Kidney glomerular epithelial cell (primary cell): ENCODE measurements around the gene PES1.
"Not testable (repeated sequence)": the region's sequence is repeated elsewhere in the genome, so short reads cannot be mapped to it uniquely, and the experiment has no call there.

Source experiments
- DNase-seq: peaks from one replicate; lab custom pipeline; 2025; lab: John Stamatoyannopoulos, UW

Gene PES1

DNA sequence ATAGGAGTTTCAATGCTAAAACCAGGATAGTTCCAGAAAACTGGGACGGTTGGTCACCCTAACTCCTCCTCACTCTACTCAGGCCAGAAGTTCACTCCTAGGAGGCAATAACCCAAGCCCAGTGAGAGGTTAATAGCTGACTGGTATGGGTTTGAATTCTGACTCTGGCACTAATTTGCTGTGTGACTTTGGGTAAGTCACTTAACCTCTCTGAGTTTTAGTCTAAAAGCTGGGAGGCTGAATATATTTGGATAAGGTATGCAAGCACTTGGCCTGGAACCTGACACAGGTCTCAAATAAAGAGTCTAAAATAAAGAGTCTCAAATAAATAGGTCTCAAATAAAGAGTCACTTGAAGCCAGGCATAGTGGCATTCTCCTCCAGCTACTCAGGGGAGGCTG, 39.0 kb downstream of the PES1 start:
- no peak for DNase-seq

DNA sequence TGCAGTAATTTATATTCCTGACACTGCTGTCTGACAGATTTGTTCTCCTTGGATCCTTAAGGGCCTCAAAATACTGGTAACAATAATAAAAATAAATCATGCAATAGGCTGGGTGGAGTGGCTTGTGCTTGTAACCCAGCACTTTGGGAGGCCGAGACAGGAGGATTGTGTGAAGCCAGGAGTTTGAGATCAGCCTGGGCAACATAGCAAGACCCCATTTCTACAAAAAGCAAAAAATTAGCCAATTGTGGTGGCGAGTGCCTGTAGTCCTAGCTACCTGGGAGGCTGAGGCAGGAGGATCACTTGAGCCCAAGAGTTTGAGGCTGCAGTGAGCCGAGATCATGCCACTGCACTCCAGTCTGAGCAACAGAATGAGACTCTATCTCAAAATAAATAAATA, 39.9 kb downstream of the PES1 start:
- DNase-seq = not testable (repeated sequence)

DNA sequence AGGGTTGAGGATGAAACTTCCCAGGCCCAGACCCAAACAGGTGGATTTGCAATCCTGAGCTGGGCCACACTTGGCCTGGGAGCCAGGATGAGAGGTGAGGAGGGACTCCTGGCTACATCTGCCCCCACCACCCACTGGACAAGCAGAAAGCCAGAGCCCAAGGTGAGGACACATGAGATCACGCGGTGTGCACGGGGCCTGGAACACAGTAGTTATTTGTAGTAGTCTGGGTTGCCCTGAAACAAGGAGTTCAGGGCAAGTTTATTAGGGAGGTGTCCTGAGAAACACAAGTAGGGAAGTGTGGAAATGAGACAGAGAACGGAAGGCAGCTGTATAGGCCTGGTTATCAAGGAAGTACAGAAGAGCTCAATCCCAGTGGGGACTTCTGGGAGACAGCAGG, 44.5 kb downstream of the PES1 start:
- DNase-seq = no peak

DNA sequence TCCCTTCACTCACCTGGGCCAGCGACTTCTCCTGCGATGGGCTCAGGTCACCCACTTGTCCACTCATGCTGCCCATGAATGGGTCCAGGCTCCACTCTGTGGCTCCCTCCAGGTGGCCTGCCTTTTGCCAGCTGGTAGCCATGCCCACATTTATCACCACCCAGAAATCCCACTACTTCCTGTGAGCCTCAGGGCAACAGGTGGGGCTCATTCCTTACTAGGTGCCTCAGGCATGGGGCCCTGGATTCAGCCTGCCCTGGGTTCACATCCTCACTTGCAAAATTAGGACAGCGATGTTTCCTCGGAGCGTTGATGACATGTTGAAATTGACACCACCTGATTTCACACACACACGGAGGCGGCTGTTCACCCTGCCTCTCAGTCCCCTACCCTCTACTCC, 45.1 kb downstream of the PES1 start, which contains the start of gene SEC14L6:
SEC14L6 (minus strand) TSS at position 126 of the 400 bp plus-strand sequence; CDS start at position 67, 59 bp downstream.
- DNase-seq = no peak

DNA sequence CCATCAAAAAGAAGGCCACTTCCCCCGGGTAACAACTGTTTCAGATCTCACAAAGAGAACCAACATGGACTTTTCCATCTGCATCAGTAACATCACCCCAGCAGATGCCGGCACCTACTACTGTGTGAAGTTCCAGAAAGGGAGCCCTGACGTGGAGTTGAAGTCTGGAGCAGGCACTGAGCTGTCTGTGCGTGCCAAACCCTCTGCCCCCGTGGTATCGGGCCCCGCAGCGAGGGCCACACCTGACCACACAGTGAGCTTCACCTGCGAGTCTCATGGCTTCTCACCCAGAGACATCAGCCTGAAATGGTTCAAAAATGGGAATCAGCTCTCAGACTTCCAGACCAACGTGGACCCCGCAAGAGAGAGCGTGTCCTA, 48.9 kb downstream of the PES1 start:
- DNase-seq = no peak

DNA sequence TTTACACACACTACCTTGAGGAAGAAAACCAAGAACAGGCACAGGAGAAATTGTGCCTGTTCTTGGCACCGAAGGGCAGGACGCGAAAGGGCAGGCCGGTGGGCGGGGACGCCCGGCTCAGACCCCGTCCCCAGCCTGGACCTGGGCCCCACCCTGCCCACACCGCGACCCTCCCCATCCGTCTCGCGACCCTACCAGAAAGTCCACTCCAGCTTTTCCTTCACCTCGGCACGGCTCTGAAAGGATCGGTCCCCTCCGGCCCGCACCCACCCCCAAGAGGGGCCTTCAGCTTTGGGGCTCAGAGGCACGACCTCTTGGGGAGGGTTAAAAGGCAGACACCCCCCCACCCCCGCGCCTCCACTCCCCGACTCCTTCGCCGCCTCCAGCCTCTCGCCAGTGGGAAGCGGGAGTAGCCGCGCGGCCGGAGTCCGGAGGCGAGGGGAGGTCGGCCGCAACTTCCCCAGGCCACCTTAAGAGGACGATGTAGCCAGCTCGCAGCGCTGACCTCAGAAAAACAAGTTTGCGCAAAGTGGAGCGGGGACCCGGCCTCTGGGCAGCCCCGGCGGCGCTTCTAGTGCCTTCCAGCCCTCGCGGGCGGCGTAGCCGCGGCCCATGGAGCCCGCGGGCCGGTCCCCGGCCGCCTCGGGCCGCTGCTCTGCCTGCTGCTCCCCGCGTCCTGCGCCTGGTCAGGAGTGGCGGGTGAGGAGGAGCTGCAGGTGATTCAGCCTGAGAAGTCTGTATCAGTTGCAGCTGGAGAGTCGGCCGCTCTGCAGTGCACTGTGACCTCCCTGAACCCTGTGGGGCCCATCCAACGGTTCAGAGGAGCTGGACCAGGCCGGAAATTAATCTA, 49.5 kb downstream of the PES1 start:
- peak; percentile 21 for DNase-seq

DNA sequence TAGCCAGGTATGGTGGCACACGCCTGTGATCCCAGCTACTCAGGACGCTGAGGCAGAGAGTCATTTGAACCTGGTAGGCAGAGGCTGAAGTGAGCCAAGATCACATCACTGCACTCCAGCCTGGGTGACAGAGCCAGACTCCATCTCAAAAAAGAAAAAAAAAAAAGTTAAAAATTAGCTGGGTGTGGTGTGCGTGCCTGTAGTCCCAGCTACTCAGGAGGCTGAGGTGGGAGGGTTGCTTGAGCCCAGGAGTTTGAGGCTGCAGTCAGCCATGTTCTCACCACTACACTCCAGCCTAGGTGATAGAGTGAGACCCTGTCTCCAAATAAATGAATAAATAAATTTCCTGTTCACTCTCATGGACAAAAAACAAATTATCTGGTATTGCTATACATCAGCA, 50.2 kb downstream of the PES1 start:
- not testable (repeated sequence) for DNase-seq

DNA sequence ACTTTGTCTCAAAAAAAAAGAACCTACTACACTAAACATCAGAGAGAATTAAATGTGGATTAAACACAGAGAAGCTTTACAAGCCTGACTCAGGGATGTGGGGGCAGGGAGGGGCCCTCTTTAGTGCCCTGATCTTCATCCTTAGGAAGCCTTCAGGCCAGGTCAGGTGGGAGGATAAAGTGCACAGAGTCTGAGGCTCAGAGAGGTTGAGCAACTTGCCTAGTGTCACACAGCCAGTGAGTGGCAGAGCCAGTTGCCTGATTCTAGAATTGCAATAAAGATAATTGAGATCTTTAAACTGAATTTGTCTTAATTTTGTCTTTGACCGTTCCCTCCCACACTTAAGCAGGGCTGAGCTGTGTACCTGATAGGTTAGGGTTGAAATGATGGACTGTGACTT, 52.3 kb downstream of the PES1 start:
- DNase-seq = no peak

DNA sequence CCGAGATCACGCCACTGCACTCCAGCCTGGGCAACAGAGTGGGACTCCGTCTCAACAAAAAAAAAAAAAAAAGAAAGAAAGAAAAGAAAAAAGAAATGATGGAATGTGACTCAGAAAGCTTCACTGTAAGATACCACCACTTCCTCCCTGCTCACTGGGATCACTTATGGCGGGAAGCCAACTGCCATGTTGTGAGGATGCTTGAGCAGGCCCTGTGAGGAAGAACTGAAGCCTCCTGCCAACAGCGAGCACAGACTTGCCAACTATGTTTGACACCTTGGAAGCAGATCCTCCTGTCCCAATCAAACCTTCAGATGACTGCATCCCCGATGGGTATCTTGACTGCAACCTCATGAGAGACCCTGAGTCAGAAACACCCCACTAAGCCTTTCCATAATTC, 53.4 kb downstream of the PES1 start:
- no peak for DNase-seq

DNA sequence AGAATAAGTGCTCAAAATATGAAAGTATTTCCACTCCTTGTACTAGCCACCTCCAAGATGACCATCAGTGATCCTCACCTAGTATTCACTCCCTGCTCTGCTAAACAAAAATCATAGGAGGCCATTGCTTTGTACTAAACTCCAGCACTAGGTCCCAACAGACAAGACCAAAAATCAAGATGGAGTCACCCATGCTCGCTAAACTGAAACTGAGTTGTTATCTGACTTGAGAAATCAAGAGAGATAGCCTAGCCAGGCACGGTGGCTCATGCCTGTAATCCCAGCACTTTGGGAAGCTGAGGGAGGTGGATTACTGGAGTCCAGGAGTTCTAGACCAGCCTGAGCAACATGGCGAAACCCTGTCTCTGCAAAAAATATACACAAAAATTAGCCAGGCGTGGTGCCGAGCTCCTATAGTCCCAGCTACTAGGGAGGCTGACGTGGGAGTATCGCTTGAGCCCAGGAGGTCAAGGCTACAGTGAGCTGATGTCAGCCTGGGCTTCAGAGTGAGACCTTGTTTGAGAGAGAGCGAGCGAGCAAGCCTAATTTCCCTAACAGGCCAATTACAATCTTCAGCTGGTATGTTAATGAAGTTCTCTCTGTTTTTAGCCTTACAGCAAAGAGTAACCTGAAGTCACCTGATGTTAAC, 54.5 kb downstream of the PES1 start:
- no peak for DNase-seq

DNA sequence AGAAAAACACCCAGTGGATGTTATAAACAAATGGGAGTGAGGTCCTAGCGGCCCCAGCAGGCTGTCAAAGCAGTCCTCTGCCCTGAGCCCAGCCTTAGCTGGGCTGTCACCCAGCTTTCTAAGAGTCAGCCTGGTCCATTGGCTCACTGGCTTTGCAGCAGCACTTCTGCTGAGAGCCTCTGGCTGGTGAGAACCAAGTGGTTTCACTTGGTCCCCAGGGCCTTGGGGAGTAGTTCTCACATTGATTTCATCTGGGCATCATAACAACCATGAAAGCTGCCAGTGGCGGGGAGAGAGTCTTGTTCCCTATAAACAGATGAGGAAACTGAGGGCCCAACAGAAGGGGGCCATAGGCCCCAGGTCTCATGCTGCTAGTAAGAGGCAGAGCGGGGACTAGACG, 56.5 kb downstream of the PES1 start:
- no peak for DNase-seq

DNA sequence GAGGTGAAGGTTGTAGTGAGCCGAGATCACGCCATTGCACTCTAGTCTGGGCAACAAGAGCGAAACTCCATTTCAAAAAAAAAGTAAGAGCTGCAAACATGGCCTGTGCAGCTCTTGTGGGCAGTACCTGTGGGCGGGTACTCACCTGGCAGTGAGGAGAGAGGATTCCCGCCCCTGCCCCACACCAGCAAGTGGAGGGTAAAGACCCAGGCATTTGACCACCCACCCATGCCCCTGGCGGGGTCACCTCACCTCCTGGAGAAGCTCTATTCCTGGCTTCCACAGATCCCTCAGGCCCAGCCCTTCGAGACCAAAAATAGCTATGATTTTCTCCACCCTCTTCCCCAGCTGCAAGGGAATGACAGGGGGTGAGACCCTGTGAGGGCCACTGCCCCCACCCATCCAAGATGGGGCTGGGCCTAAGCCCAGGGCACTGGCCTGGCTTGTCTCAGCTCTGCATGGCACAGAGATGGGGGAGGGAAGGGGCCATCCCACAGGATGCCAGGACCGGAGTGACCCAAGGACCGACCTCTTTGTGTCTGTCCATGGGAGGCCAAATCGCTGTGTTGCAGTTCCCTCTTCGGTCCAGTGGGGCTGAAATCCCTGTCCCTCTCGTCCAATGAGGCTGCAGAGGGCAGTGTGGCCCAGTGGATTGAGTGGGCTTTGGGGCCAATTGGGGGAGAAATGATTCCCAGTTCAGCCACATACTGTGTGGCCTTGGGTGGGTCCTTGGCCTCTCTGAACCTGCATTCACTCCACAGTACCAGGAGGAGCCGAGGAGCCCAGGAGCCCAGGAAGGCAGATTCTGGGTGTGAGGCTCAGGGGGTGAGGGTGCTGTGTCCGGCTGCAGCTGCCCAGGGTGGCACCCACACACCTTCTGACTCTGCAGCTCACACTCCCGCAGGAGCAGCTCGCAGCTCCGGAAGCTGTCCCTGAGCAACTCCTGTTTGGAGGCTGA, 59.8 kb downstream of the PES1 start:
- DNase-seq = no peak

DNA sequence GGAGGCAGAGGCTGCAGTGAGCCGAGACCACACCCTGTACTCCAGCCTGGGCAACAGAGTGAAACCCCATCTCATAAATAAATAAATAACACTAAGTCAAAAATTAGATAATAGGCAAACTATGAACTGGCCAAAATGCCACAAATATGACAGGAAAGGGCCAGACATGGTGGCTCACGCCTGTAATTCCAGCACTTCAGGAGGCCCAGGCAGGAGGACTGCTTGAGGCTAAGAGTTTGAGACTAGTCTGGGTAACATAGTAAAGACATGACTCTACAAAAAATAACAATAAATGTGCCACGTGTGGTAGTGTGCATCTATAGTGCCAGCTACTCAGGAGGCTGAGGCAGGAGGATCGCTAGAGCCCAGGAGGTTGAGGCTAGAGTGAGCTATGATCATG, 65.1 kb downstream of the PES1 start:
- no peak for DNase-seq
